H9 (cell line): ENCODE data around the gene SEZ6. TPM values are rescaled to one million over a fixed set of nuclear protein-coding genes. Genes with fewer than 3 reads are reported as not detected.

Source experiments
- DNase-seq: peaks from one replicate; pipeline ENCODE4 v3.0.0-alpha.2; 2017
- H2AFZ ChIP-seq: one replicate; pipeline ENCODE4 v1.6.1; 2013; ENCODE audit warnings: mild to moderate bottlenecking, low read length, control low read depth, moderate library complexity
- H2AK5ac ChIP-seq: 2 replicates; pipeline ENCODE4 v1.6.1; 2013; ENCODE audit warnings: low read length, control low read depth, mixed read lengths; ENCODE audit not compliant: insufficient read length
- H2BK120ac ChIP-seq: one replicate; pipeline ENCODE4 v1.6.1; 2013; ENCODE audit warnings: low read depth, mild to moderate bottlenecking, low read length, control low read depth, inconsistent platforms; ENCODE audit not compliant: poor library complexity, severe bottlenecking
- H2BK12ac ChIP-seq: 2 replicates; pipeline ENCODE4 v1.6.1; 2013; ENCODE audit warnings: low read length, control low read depth, mixed read lengths, low read depth; ENCODE audit not compliant: insufficient read length
- H2BK15ac ChIP-seq: 2 replicates; pipeline ENCODE4 v1.6.1; 2013; ENCODE audit warnings: low read depth, low read length, control low read depth
- H2BK20ac ChIP-seq: one replicate; pipeline ENCODE4 v1.6.1; 2013; ENCODE audit warnings: low read depth, mild to moderate bottlenecking, low read length, control low read depth, inconsistent platforms; ENCODE audit not compliant: poor library complexity, severe bottlenecking
- H2BK5ac ChIP-seq: 2 replicates; pipeline ENCODE4 v1.6.1; 2013; ENCODE audit warnings: low read length, control low read depth, mixed read lengths; ENCODE audit not compliant: insufficient read length
- H3K14ac ChIP-seq: 2 replicates; pipeline ENCODE4 v1.6.1; 2013; ENCODE audit warnings: low read length, control low read depth; ENCODE audit not compliant: insufficient read depth
- H3K18ac ChIP-seq: 2 replicates; pipeline ENCODE4 v1.6.1; 2013; ENCODE audit warnings: low read depth, mild to moderate bottlenecking, mixed read lengths, low read length, control low read depth; ENCODE audit not compliant: insufficient read length
- H3K23ac ChIP-seq: 2 replicates; pipeline ENCODE4 v1.6.1; 2013; ENCODE audit warnings: low read length, control low read depth, mixed read lengths, low read depth; ENCODE audit not compliant: insufficient read length
- H3K23me2 ChIP-seq: 2 replicates; pipeline ENCODE4 v1.6.1; 2013; ENCODE audit warnings: low read depth, mild to moderate bottlenecking, mixed read lengths, low read length, control low read depth; ENCODE audit not compliant: insufficient read length, poor library complexity, severe bottlenecking
- H3K27ac ChIP-seq: 2 replicates; pipeline ENCODE4 v1.5.1; 2013; ENCODE audit warnings: low read length, control low read depth, mixed read lengths, low read depth; ENCODE audit not compliant: insufficient read length
- H3K27me3 ChIP-seq: 2 replicates; pipeline ENCODE4 v1.6.1; 2013; ENCODE audit warnings: low read length, control low read depth, inconsistent platforms; ENCODE audit not compliant: insufficient read depth
- H3K4ac ChIP-seq: 2 replicates; pipeline ENCODE4 v1.6.1; 2013; ENCODE audit warnings: low read depth, mild to moderate bottlenecking, control low read depth, inconsistent platforms, low read length, moderate library complexity
- H3K4me1 ChIP-seq: 2 replicates; pipeline ENCODE4 v1.6.1; 2013; ENCODE audit warnings: low read length, control low read depth, inconsistent platforms; ENCODE audit not compliant: insufficient read depth
- H3K4me2 ChIP-seq: 2 replicates; pipeline ENCODE4 v1.6.1; 2013; ENCODE audit warnings: low read length, control low read depth, mixed read lengths; ENCODE audit not compliant: insufficient read length, insufficient read depth
- H3K56ac ChIP-seq: 2 replicates; pipeline ENCODE4 v1.6.1; 2013; ENCODE audit warnings: low read depth, mild to moderate bottlenecking, mixed read lengths, low read length, control low read depth; ENCODE audit not compliant: insufficient read length
- H3K79me1 ChIP-seq: 2 replicates; pipeline ENCODE4 v1.6.1; 2013; ENCODE audit warnings: low read depth, mild to moderate bottlenecking, moderate library complexity, low read length, control low read depth, inconsistent platforms; ENCODE audit not compliant: insufficient read depth, poor library complexity, severe bottlenecking
- H3K79me2 ChIP-seq: 2 replicates; pipeline ENCODE4 v1.6.1; 2013; ENCODE audit warnings: low read length, control low read depth, inconsistent platforms; ENCODE audit not compliant: insufficient read depth
- H3K9ac ChIP-seq: 2 replicates; pipeline ENCODE4 v1.6.1; 2013; ENCODE audit warnings: low read length, control low read depth, mixed read lengths; ENCODE audit not compliant: insufficient read length; ENCODE audit errors: extremely low read depth
- H3K9me3 ChIP-seq: one replicate; pipeline ENCODE4 v1.6.1; 2013; ENCODE audit warnings: low read depth, low read length, inconsistent platforms; ENCODE audit not compliant: control insufficient read depth
- H3T11ph ChIP-seq: one replicate; pipeline ENCODE4 v1.6.1; 2013; ENCODE audit warnings: mild to moderate bottlenecking, low read length, control low read depth, inconsistent platforms
- H4K20me1 ChIP-seq: one replicate; pipeline ENCODE4 v1.6.1; 2013; ENCODE audit not compliant: control insufficient read depth, insufficient read length, insufficient read depth
- H4K5ac ChIP-seq: 2 replicates; pipeline ENCODE4 v1.6.1; 2013; ENCODE audit warnings: low read depth, mild to moderate bottlenecking, mixed read lengths, low read length, control low read depth; ENCODE audit not compliant: insufficient read length
- H4K8ac ChIP-seq: replicated peaks from 2 replicates; pipeline ENCODE4 v1.6.1; 2013; ENCODE audit warnings: low read length, control low read depth, mixed read lengths, low read depth; ENCODE audit not compliant: insufficient read length
- H4K91ac ChIP-seq: 2 replicates; pipeline ENCODE4 v1.6.1; 2013; ENCODE audit warnings: low read depth, mild to moderate bottlenecking, moderate library complexity, mixed read lengths, low read length, control low read depth; ENCODE audit not compliant: insufficient read length
- H3K27ac Mint-ChIP-seq, 3 experiments: 2 replicates in 2 of 3; 3 replicates in 1 of 3; pipeline ENCODE4 v1.8.0; 2020 to 2021; ENCODE audit warnings: mixed read lengths in 3 of 3, mild to moderate bottlenecking in 1 of 3, moderate library complexity in 1 of 3
- H3K27me3 Mint-ChIP-seq: 2 replicates; pipeline ENCODE4 v1.8.0; 2021; ENCODE audit warnings: low read depth, mild to moderate bottlenecking, moderate library complexity, mixed read lengths
- H3K36me3 Mint-ChIP-seq, 3 experiments: 2 replicates in 2 of 3; 3 replicates in 1 of 3; pipeline ENCODE4 v1.8.0; 2020 to 2021; ENCODE audit warnings: low read depth in 3 of 3, mixed read lengths in 3 of 3; ENCODE audit not compliant: insufficient read depth in 1 of 3
- H3K4me1 Mint-ChIP-seq, 2 experiments: 2 replicates each; pipeline ENCODE4 v1.8.0; 2020; ENCODE audit warnings: mixed read lengths in 2 of 2
- H3K4me3 Mint-ChIP-seq, 2 experiments: 2 replicates in 1 of 2; 3 replicates in 1 of 2; pipeline ENCODE4 v1.8.0; 2020 to 2021; ENCODE audit warnings: mild to moderate bottlenecking in 2 of 2, mixed read lengths in 2 of 2, moderate library complexity in 1 of 2
- H3K9me3 Mint-ChIP-seq, 2 experiments: 2 replicates in 1 of 2; 3 replicates in 1 of 2; pipeline ENCODE4 v1.8.0; 2020; ENCODE audit warnings: mild to moderate bottlenecking in 2 of 2, mixed read lengths in 2 of 2, moderate library complexity in 1 of 2
- CTCF ChIP-seq: fragments of 200-600 bp; sonication (generic); conservative IDR thresholded peaks from 3 replicates; pipeline ENCODE4 v1.8.0; 2021; ENCODE audit warnings: antibody characterized with exemption, mild to moderate bottlenecking
- WGBS: extraction: QIAGEN DNeasy Blood & Tissue Kit; methylation state at CpG from one replicate; pipeline ENCODE4 v1.1.7; 2013; ENCODE audit warnings: missing lambda C conversion rate, low lambda C conversion rate, mixed read lengths; ENCODE audit not compliant: insufficient read length; ENCODE audit errors: extremely low coverage; 5-methylcytosine and 5-hydroxymethylcytosine counted together
- total RNA-seq: library from RNA; stranded (reverse); gene quantifications from 2 replicates; pipeline ENCODE4 v1.2.1, GENCODE V29; 2021

The SEZ6 gene
- total RNA-seq, 1 experiment from 2014 or later = 1.8 TPM

GRCh38 chr17:29016345-29017210 is 10.7 kb upstream of the SEZ6 start:
- no peak overlapping the region for H3K9ac ChIP-seq
- H3T11ph ChIP-seq = no peak overlapping the region
- H3K14ac ChIP-seq = no peak overlapping the region
- H3K23ac ChIP-seq = no peak overlapping the region
- no peak overlapping the region for H2AK5ac ChIP-seq
- peaks cover 29% of the 10 kb centered on the region for H3K4me1 ChIP-seq
- Mint-ChIP-seq H3K9me3 (no peaks in the 10 kb centered on the region), H3K4me1 (peaks cover 64 to 70% of the 10 kb centered on the region in 2 experiments), H3K36me3 (no peaks in the 10 kb centered on the region), H3K27me3 (peaks cover 10% of the 10 kb centered on the region), H3K27ac (peak overlapping the region; percentile 6 to 82 (median 48); a peak in 4 of 7 replicates), H3K4me3 (no peak overlapping the region)
- no peak overlapping the region for H2BK15ac ChIP-seq
- no peak overlapping the region for H2BK20ac ChIP-seq
- no peaks in the 10 kb centered on the region for H3K79me2 ChIP-seq
- no peak overlapping the region for H3K4ac ChIP-seq
- TF ChIP-seq CTCF = no peak
- peak overlapping the region; percentile 17 for H2BK12ac ChIP-seq
- DNase-seq = no peak
- no peak overlapping the region for H3K4me2 ChIP-seq
- H3K9me3 ChIP-seq = no peaks in the 10 kb centered on the region
- no CpG with 5 or more reads among the region's 13 CpGs for WGBS
- no peak overlapping the region for H2BK5ac ChIP-seq
- no peak overlapping the region for H2BK120ac ChIP-seq
- no peak overlapping the region for H3K18ac ChIP-seq
- no peak overlapping the region for H4K91ac ChIP-seq
- H4K5ac ChIP-seq = no peak overlapping the region
- H3K79me1 ChIP-seq = no peaks in the 10 kb centered on the region
- no peaks in the 10 kb centered on the region for H3K27me3 ChIP-seq
- H4K8ac ChIP-seq = no peak overlapping the region
- no peak overlapping the region for H2AFZ ChIP-seq
- peak overlapping the region; percentile 53 for H3K27ac ChIP-seq
- H3K56ac ChIP-seq = no peak overlapping the region
- H4K20me1 ChIP-seq = no peaks in the 10 kb centered on the region
- H3K23me2 ChIP-seq = no peaks in the 10 kb centered on the region
